GM18951 (cell line): ENCODE results near the gene CHCHD4.

ENCODE experiments used
- POLR2A ChIP-seq: IDR thresholded peaks from 4 replicates; pipeline ENCODE4 v1.6.1; 2011; ENCODE audit warnings: mild to moderate bottlenecking; ENCODE audit not compliant: insufficient read length, insufficient read depth; ENCODE audit errors: extremely low read depth
- in situ Hi-C: fragments of 300-500 bp; cut with MboI; formaldehyde crosslinking; loops from one replicate; pipeline ENCODE4 v1.12.0; 2022; ENCODE audit warnings: low sequenced_read_pairs, mixed read lengths, inconsistent platforms; ENCODE audit not compliant: unreplicated experiment

Gene CHCHD4

GRCh38 chr3:14064910-14065309, 59.8 kb downstream of the CHCHD4 start:
- TF ChIP-seq POLR2A = no peak
- in situ Hi-C loops = no loop called here

GRCh38 chr3:14063152-14063551, 61.5 kb downstream of the CHCHD4 start:
- no peak for TF ChIP-seq POLR2A
- in situ Hi-C loops = no loop called here
